Endodermal cell (in vitro differentiated cells): ENCODE results near the gene LGR5. TPM values are rescaled to one million over a fixed set of nuclear protein-coding genes. Genes with fewer than 3 reads are reported as not detected.
"Not testable (repeated sequence)": the region's sequence is repeated elsewhere in the genome, so short reads cannot be mapped to it uniquely, and the experiment has no call there.

ENCODE experiments used
- DNase-seq: peaks from one replicate; pipeline ENCODE4 v3.0.0-alpha.2; 2017
- H3K27ac ChIP-seq: 2 replicates; pipeline ENCODE4 v1.5.1; 2013; ENCODE audit warnings: mild to moderate bottlenecking, low read depth, low read length, moderate library complexity
- H3K27me3 ChIP-seq: 2 replicates; pipeline ENCODE4 v1.6.1; 2013; ENCODE audit warnings: mild to moderate bottlenecking, low read length, moderate library complexity; ENCODE audit not compliant: insufficient read depth, control insufficient read depth, poor library complexity, severe bottlenecking
- H3K36me3 ChIP-seq: 2 replicates; pipeline ENCODE4 v1.7.0; 2013; ENCODE audit warnings: mild to moderate bottlenecking, low read length, moderate library complexity; ENCODE audit not compliant: control insufficient read depth, insufficient read depth
- H3K4me1 ChIP-seq: one replicate; pipeline ENCODE4 v1.7.0; 2013; ENCODE audit warnings: low read length; ENCODE audit not compliant: control insufficient read depth, insufficient read depth
- H3K4me3 ChIP-seq: 2 replicates; pipeline ENCODE4 v1.5.1; 2013; ENCODE audit warnings: mild to moderate bottlenecking, low read length, moderate library complexity
- H3K9ac ChIP-seq: 2 replicates; pipeline ENCODE4 v1.6.1; 2013; ENCODE audit warnings: mild to moderate bottlenecking, low read length, moderate library complexity; ENCODE audit not compliant: poor library complexity, severe bottlenecking; ENCODE audit errors: extremely low read depth
- H3K9me3 ChIP-seq: 2 replicates; pipeline ENCODE4 v1.6.1; 2013; ENCODE audit warnings: mild to moderate bottlenecking, low read length, moderate library complexity; ENCODE audit not compliant: control insufficient read depth
- H3K27ac Mint-ChIP-seq: 2 replicates; pipeline ENCODE4 v1.8.0; 2020; ENCODE audit warnings: mixed read lengths
- H3K27me3 Mint-ChIP-seq: 2 replicates; pipeline ENCODE4 v1.8.0; 2021; ENCODE audit warnings: mild to moderate bottlenecking, mixed read lengths; ENCODE audit not compliant: insufficient read depth
- H3K36me3 Mint-ChIP-seq: 2 replicates; pipeline ENCODE4 v1.8.0; 2020; ENCODE audit warnings: low read depth, mixed read lengths
- H3K4me1 Mint-ChIP-seq: 2 replicates; pipeline ENCODE4 v1.8.0; 2020; ENCODE audit warnings: mixed read lengths
- H3K4me3 Mint-ChIP-seq: 2 replicates; pipeline ENCODE4 v1.8.0; 2020; ENCODE audit warnings: mild to moderate bottlenecking, moderate library complexity, mixed read lengths
- H3K9me3 Mint-ChIP-seq: 2 replicates; pipeline ENCODE4 v1.8.0; 2020; ENCODE audit warnings: mild to moderate bottlenecking, mixed read lengths
- CTCF ChIP-seq: fragments of 200-600 bp; sonication (generic); conservative IDR thresholded peaks from 2 replicates; pipeline ENCODE4 v1.5.0; 2021; ENCODE audit warnings: antibody characterized with exemption, mild to moderate bottlenecking
- WGBS, 2 experiments: methylation state at CpG; one replicate each; pipeline versions ENCODE4 v1.1.5 to v1.1.7; 2013; ENCODE audit warnings: missing lambda C conversion rate in 2 of 2, mixed read lengths in 1 of 2; ENCODE audit not compliant: insufficient coverage in 1 of 2, insufficient read length in 1 of 2; 5-methylcytosine and 5-hydroxymethylcytosine counted together
- total RNA-seq, 2 donors: library from RNA; stranded (reverse); fragmentation: NEBNext Ultra II Directional in 1 of 2; extraction: Animal tissue kit (Norgen Biotek cat#: 25700) in 1 of 2; gene quantifications; 2 replicates in 1 of 2; 3 replicates in 1 of 2; pipeline ENCODE4 v1.2.1, GENCODE V29; 2021

LGR5 gene
- total RNA-seq, 2 donors from 2014 or later: 27.2 to 49.9 TPM

- H3K4me3 ChIP-seq: no peak overlapping the region
- no peak overlapping the region for H3K27ac ChIP-seq
- peaks cover 17% of the 10 kb centered on the region for H3K36me3 Mint-ChIP-seq
- WGBS, 2 experiments: 89 to 90% methylated on average over 2 to 5 of the region's 8 CpGs
- peak; percentile 22 for TF ChIP-seq CTCF
- H3K9ac ChIP-seq: no peak overlapping the region
- peaks cover 33% of the 10 kb centered on the region for H3K9me3 ChIP-seq
- no peaks in the 10 kb centered on the region for H3K4me1 Mint-ChIP-seq
- H3K4me1 ChIP-seq: no peaks in the 10 kb centered on the region
- H3K36me3 ChIP-seq: peaks cover 59% of the 10 kb centered on the region
- H3K27ac Mint-ChIP-seq: no peak overlapping the region
- no peaks in the 10 kb centered on the region for H3K27me3 Mint-ChIP-seq
- H3K27me3 ChIP-seq: no peaks in the 10 kb centered on the region
- H3K4me3 Mint-ChIP-seq: no peak overlapping the region
- no peak for DNase-seq
- peaks cover 6% of the 10 kb centered on the region for H3K9me3 Mint-ChIP-seq
Observed at GRCh38 chr12:71484272-71484905, 44.8 kb downstream of the LGR5 start.

GRCh38 chr12:71490844-71491243, 51.2 kb downstream of the LGR5 start:
- Histone ChIP-seq H3K4me3 (peak overlapping the region; percentile 25), H3K9me3 (peaks cover 74% of the 10 kb centered on the region), H3K36me3 (peaks cover 85% of the 10 kb centered on the region)
- not testable (repeated sequence) for H3K9ac ChIP-seq, H3K4me1 ChIP-seq, H3K4me3 Mint-ChIP-seq, H3K27ac Mint-ChIP-seq, DNase-seq, H3K27ac ChIP-seq, H3K27me3 Mint-ChIP-seq, H3K4me1 Mint-ChIP-seq, H3K27me3 ChIP-seq
- H3K9me3 Mint-ChIP-seq: peaks cover 42% of the 10 kb centered on the region
- 96% methylated on average over 2 of the region's 2 CpGs; no CpG with 5 or more reads in 1 of the 2 experiments for WGBS, 2 experiments
- H3K36me3 Mint-ChIP-seq: peaks cover 54% of the 10 kb centered on the region

- Mint-ChIP-seq H3K27me3 (no peaks in the 10 kb centered on the region), H3K4me3 (no peak overlapping the region), H3K27ac (no peak overlapping the region), H3K4me1 (no peaks in the 10 kb centered on the region), H3K36me3 (peaks cover 61% of the 10 kb centered on the region), H3K9me3 (peaks cover 44% of the 10 kb centered on the region)
- no peaks in the 10 kb centered on the region for H3K4me1 ChIP-seq
- no peak overlapping the region for H3K9ac ChIP-seq
- WGBS, 2 experiments: 92% methylated on average over 1 to 2 of the region's 2 CpGs
- H3K27me3 ChIP-seq: no peaks in the 10 kb centered on the region
- H3K4me3 ChIP-seq: peak overlapping the region; percentile 63
- H3K36me3 ChIP-seq: peaks cover 94% of the 10 kb centered on the region
- H3K27ac ChIP-seq: no peak overlapping the region
- no peak for TF ChIP-seq CTCF
- no peak for DNase-seq
- H3K9me3 ChIP-seq: peaks cover 85% of the 10 kb centered on the region
Observed at GRCh38 chr12:71492604-71493003, 53.0 kb downstream of the LGR5 start.

GRCh38 chr12:71499834-71500233, 60.2 kb downstream of the LGR5 start:
- no peak overlapping the region for H3K27ac Mint-ChIP-seq
- no peaks in the 10 kb centered on the region for H3K4me1 Mint-ChIP-seq
- Histone ChIP-seq H3K27ac (no peak overlapping the region), H3K9ac (no peak overlapping the region), H3K4me1 (peaks cover 5% of the 10 kb centered on the region), H3K4me3 (no peak overlapping the region), H3K9me3 (peaks cover 32% of the 10 kb centered on the region), H3K36me3 (peaks cover 71% of the 10 kb centered on the region), H3K27me3 (no peaks in the 10 kb centered on the region)
- H3K36me3 Mint-ChIP-seq: peaks cover 24% of the 10 kb centered on the region
- no peak for TF ChIP-seq CTCF
- WGBS, 2 experiments: 95 to 100% methylated on average over 4 of the region's 4 CpGs
- H3K9me3 Mint-ChIP-seq: peaks cover 9% of the 10 kb centered on the region
- H3K27me3 Mint-ChIP-seq: no peaks in the 10 kb centered on the region
- no peak overlapping the region for H3K4me3 Mint-ChIP-seq
- DNase-seq: no peak
